ENCODE data around the gene NAGK.

- no peak for TF ChIP-seq POLR2A (IDR thresholded peaks at IDR 0.05)
- no peak for TF ChIP-seq CTCF (IDR thresholded peaks at IDR 0.05)
Measured at GRCh38 chr2:71117063-71117462, 48.6 kb downstream of the NAGK start.
